Right lobe of liver (tissue), 4 donors: Measurements from ENCODE around the gene ATM.
A peak's percentile ranks its signal among the peaks of the same experiment; 100 is the strongest.

Source experiments
- POLR2A ChIP-seq: fragments of 450-650 bp; IDR thresholded peaks from one replicate; pipeline ENCODE4 v1.6.1; 2017; ENCODE audit warnings: antibody characterized with exemption, mild to moderate bottlenecking
- TF ChIP-seq, protein P1 (sequence below), 4 donors: fragments of 200-600 bp in 3 of 4; fragments of 450-650 bp in 1 of 4; IDR thresholded peaks; one replicate each; pipeline versions ENCODE4 v1.5.1 to v1.8.0; 2016 to 2022; ENCODE audit warnings: antibody characterized with exemption in 4 of 4, mild to moderate bottlenecking in 2 of 4
- donor health status: DM: no; HTN: no; CAD: no.
- donor health status: DM: no; HTN: no; CAD: no.
- donor health status: DM: no; HTN: yes; CAD: no.

DNA sequence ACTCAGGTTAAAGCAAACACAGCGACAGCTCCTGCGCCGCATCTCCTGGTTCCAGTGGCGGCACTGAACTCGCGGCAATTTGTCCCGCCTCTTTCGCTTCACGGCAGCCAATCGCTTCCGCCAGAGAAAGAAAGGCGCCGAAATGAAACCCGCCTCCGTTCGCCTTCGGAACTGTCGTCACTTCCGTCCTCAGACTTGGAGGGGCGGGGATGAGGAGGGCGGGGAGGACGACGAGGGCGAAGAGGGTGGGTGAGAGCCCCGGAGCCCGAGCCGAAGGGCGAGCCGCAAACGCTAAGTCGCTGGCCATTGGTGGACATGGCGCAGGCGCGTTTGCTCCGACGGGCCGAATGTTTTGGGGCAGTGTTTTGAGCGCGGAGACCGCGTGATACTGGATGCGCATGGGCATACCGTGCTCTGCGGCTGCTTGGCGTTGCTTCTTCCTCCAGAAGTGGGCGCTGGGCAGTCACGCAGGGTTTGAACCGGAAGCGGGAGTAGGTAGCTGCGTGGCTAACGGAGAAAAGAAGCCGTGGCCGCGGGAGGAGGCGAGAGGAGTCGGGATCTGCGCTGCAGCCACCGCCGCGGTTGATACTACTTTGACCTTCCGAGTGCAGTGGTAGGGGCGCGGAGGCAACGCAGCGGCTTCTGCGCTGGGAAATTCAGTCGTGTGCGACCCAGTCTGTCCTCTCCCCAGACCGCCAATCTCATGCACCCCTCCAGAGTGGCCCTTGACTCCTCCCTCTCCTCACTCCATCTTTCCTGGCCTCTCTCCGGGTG, at the start of gene ATM, which contains the start of gene NPAT:
- TF ChIP-seq POLR2A: peak; percentile 86
- TF ChIP-seq, protein P1, sequence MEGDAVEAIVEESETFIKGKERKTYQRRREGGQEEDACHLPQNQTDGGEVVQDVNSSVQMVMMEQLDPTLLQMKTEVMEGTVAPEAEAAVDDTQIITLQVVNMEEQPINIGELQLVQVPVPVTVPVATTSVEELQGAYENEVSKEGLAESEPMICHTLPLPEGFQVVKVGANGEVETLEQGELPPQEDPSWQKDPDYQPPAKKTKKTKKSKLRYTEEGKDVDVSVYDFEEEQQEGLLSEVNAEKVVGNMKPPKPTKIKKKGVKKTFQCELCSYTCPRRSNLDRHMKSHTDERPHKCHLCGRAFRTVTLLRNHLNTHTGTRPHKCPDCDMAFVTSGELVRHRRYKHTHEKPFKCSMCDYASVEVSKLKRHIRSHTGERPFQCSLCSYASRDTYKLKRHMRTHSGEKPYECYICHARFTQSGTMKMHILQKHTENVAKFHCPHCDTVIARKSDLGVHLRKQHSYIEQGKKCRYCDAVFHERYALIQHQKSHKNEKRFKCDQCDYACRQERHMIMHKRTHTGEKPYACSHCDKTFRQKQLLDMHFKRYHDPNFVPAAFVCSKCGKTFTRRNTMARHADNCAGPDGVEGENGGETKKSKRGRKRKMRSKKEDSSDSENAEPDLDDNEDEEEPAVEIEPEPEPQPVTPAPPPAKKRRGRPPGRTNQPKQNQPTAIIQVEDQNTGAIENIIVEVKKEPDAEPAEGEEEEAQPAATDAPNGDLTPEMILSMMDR (IDR thresholded peaks at IDR 0.05): peak; percentile 53 to 82 (median 76)
